IMR-90 (cell line): ENCODE data around the gene AGBL3. TPM values are rescaled to one million over a fixed set of nuclear protein-coding genes. Genes with fewer than 3 reads are reported as not detected.

Experiments used
- ATAC-seq: fragments of 200-7000 bp; cut with Tn5 transposase; 2 replicates; pipeline ENCODE4 v1.9.1; 2020; ENCODE audit warnings: low read depth, mild to moderate bottlenecking, moderate library complexity
- BruUV-seq: library from RNA; stranded (reverse); fragments of 400-500 nt; replicated peaks from 2 replicates; lab custom pipeline; 2021; lab: Mats Ljungman, UMichigan
- CTCF ChIA-PET: fragments of 300-600 bp; formaldehyde crosslinking; extraction: SDS; loops from one replicate; lab custom pipeline; 2021; ENCODE audit warnings: antibody characterized with exemption; lab: Yijun Ruan, JAX
- POLR2A ChIA-PET: fragments of 300-600 bp; sonication (Branson Sonifier 250); formaldehyde crosslinking; loops from one replicate; lab custom pipeline; 2022; ENCODE audit warnings: antibody characterized with exemption; ENCODE audit not compliant: unreplicated experiment; lab: Charles Lee
- DNase-seq: peaks from one replicate; pipeline ENCODE4 v3.0.0; 2013
- H2AFZ ChIP-seq: replicated peaks from 2 replicates; pipeline ENCODE3; 2013; ENCODE audit warnings: low read length, mild to moderate bottlenecking; ENCODE audit not compliant: poor library complexity
- H2AK5ac ChIP-seq: 2 replicates; pipeline ENCODE4 v1.6.1; 2013; ENCODE audit warnings: low read depth, low read length, inconsistent platforms
- H2AK9ac ChIP-seq: replicated peaks from 2 replicates; pipeline ENCODE3; 2013; ENCODE audit warnings: mild to moderate bottlenecking, low read depth, low read length, moderate library complexity; ENCODE audit not compliant: poor library complexity
- H2BK120ac ChIP-seq: 2 replicates; pipeline ENCODE4 v1.6.1; 2013; ENCODE audit warnings: low read depth, low read length, inconsistent platforms
- H2BK15ac ChIP-seq: 3 replicates; pipeline ENCODE4 v1.6.1; 2013; ENCODE audit warnings: low read depth, low read length, inconsistent platforms
- H2BK20ac ChIP-seq: 2 replicates; pipeline ENCODE4 v1.6.1; 2013; ENCODE audit warnings: low read depth, mild to moderate bottlenecking, inconsistent platforms, low read length, moderate library complexity
- H2BK5ac ChIP-seq: 2 replicates; pipeline ENCODE4 v1.6.1; 2013; ENCODE audit warnings: mild to moderate bottlenecking, low read depth, low read length, inconsistent platforms; ENCODE audit not compliant: poor library complexity, severe bottlenecking
- H3K14ac ChIP-seq: replicated peaks from 2 replicates; pipeline ENCODE4 v1.6.1; 2013; ENCODE audit warnings: low read depth, low read length, inconsistent platforms
- H3K18ac ChIP-seq: 2 replicates; pipeline ENCODE4 v1.6.1; 2013; ENCODE audit warnings: low read depth, low read length, control low read depth
- H3K23ac ChIP-seq: 2 replicates; pipeline ENCODE4 v1.6.1; 2013; ENCODE audit warnings: low read depth, low read length, inconsistent platforms
- H3K27ac ChIP-seq: 2 replicates; pipeline ENCODE4 v1.5.1; 2013; ENCODE audit warnings: mild to moderate bottlenecking, control low read depth, low read length; ENCODE audit not compliant: insufficient read depth
- H3K27me3 ChIP-seq: 2 replicates; pipeline ENCODE4 v1.6.1; 2013; ENCODE audit warnings: low read length; ENCODE audit not compliant: control insufficient read depth, insufficient read depth
- H3K36me3 ChIP-seq: 2 replicates; pipeline ENCODE4 v1.6.1; 2013; ENCODE audit warnings: low read length, mixed read lengths; ENCODE audit not compliant: control insufficient read depth, insufficient read depth
- H3K4ac ChIP-seq: 2 replicates; pipeline ENCODE4 v1.6.1; 2013; ENCODE audit warnings: low read depth, low read length, inconsistent platforms
- H3K4me1 ChIP-seq: 2 replicates; pipeline ENCODE4 v1.6.1; 2013; ENCODE audit warnings: low read length, mixed read lengths; ENCODE audit not compliant: control insufficient read depth, insufficient read depth
- H3K4me2 ChIP-seq: 2 replicates; pipeline ENCODE4 v1.6.1; 2013; ENCODE audit warnings: low read depth, mild to moderate bottlenecking, control low read depth, low read length, moderate library complexity
- H3K4me3 ChIP-seq: 2 replicates; pipeline ENCODE4 v1.5.1; 2013; ENCODE audit warnings: low read depth, mild to moderate bottlenecking, control low read depth, low read length, moderate library complexity; ENCODE audit not compliant: insufficient read depth
- H3K56ac ChIP-seq: 2 replicates; pipeline ENCODE4 v1.6.1; 2013; ENCODE audit warnings: low read length, inconsistent platforms; ENCODE audit not compliant: insufficient read depth; ENCODE audit errors: extremely low read depth
- H3K79me1 ChIP-seq, 2 experiments: 2 replicates each; pipeline ENCODE4 v1.6.1; 2013; ENCODE audit warnings: low read length in 2 of 2, inconsistent platforms in 1 of 2, low read depth in 1 of 2
- H3K9ac ChIP-seq: 2 replicates; pipeline ENCODE4 v1.6.1; 2013; ENCODE audit warnings: low read depth, low read length, control low read depth
- H3K9me1 ChIP-seq: 2 replicates; pipeline ENCODE4 v1.6.1; 2013; ENCODE audit warnings: low read length, inconsistent platforms; ENCODE audit not compliant: insufficient read depth
- H3K9me3 ChIP-seq: 2 replicates; pipeline ENCODE4 v1.6.1; 2013; ENCODE audit warnings: low read length; ENCODE audit not compliant: control insufficient read depth, insufficient read depth
- H4K20me1 ChIP-seq: 2 replicates; pipeline ENCODE4 v1.6.1; 2013; ENCODE audit warnings: low read length, inconsistent platforms; ENCODE audit not compliant: insufficient read depth
- H4K5ac ChIP-seq: 2 replicates; pipeline ENCODE4 v1.6.1; 2013; ENCODE audit warnings: mild to moderate bottlenecking, low read depth, low read length, control low read depth
- H4K8ac ChIP-seq, 2 experiments: 2 replicates each; pipeline ENCODE4 v1.6.1; 2013; ENCODE audit warnings: low read depth in 2 of 2, low read length in 2 of 2, control low read depth in 1 of 2, inconsistent platforms in 1 of 2
- H4K91ac ChIP-seq: 2 replicates; pipeline ENCODE4 v1.6.1; 2013; ENCODE audit warnings: low read depth, low read length, inconsistent platforms; ENCODE audit not compliant: insufficient read depth
- BHLHE40 ChIP-seq: fragments of 150-350 bp; IDR thresholded peaks from 2 replicates; pipeline ENCODE4 v1.6.1; 2016; ENCODE audit warnings: mild to moderate bottlenecking, low read depth, low read length
- CEBPB ChIP-seq: IDR thresholded peaks from 2 replicates; pipeline ENCODE4 v1.6.1; 2012; ENCODE audit warnings: low read depth, low read length, improper control_type of control experiment
- CHD1 ChIP-seq: IDR thresholded peaks from 2 replicates; pipeline ENCODE4 v1.6.1; 2012; ENCODE audit warnings: low read depth, low read length, improper control_type of control experiment
- CTCF ChIP-seq: conservative IDR thresholded peaks from 2 replicates; pipeline ENCODE4 v1.5.1; 2012; ENCODE audit warnings: mild to moderate bottlenecking, low read depth, low read length, improper control_type of control experiment
- FOS ChIP-seq: fragments of 150-350 bp; IDR thresholded peaks from 2 replicates; pipeline ENCODE4 v1.6.1; 2016; ENCODE audit warnings: low read depth, low read length
- MAFK ChIP-seq: IDR thresholded peaks from 2 replicates; pipeline ENCODE4 v1.6.1; 2012; ENCODE audit warnings: low read depth, low read length, improper control_type of control experiment
- MAZ ChIP-seq: IDR thresholded peaks from 2 replicates; pipeline ENCODE4 v1.6.1; 2012; ENCODE audit warnings: low read depth, mild to moderate bottlenecking, low read length, improper control_type of control experiment, moderate library complexity, borderline replicate concordance
- MXI1 ChIP-seq: IDR thresholded peaks from 2 replicates; pipeline ENCODE4 v1.6.1; 2012; ENCODE audit warnings: low read depth, mild to moderate bottlenecking, low read length, moderate library complexity, borderline replicate concordance
- NFE2L2 ChIP-seq: fragments of 150-350 bp; IDR thresholded peaks from 2 replicates; pipeline ENCODE4 v1.6.1; 2016; ENCODE audit warnings: low read depth, mild to moderate bottlenecking, low read length
- POLR2A ChIP-seq: IDR thresholded peaks from 2 replicates; pipeline ENCODE4 v1.6.1; 2012; ENCODE audit warnings: mild to moderate bottlenecking, low read depth, low read length
- RAD21 ChIP-seq: IDR thresholded peaks from 2 replicates; pipeline ENCODE4 v1.6.1; 2012; ENCODE audit warnings: low read length, improper control_type of control experiment
- RCOR1 ChIP-seq: IDR thresholded peaks from 2 replicates; pipeline ENCODE4 v1.6.1; 2012; ENCODE audit warnings: mild to moderate bottlenecking, low read length, improper control_type of control experiment; ENCODE audit not compliant: insufficient replicate concordance
- RFX5 ChIP-seq: IDR thresholded peaks from 2 replicates; pipeline ENCODE4 v1.8.0; 2012; ENCODE audit warnings: low read depth, mild to moderate bottlenecking, low read length, moderate library complexity
- SMC3 ChIP-seq: fragments of 150-350 bp; IDR thresholded peaks from 2 replicates; pipeline ENCODE4 v1.6.1; 2016; ENCODE audit warnings: low read depth, mild to moderate bottlenecking, antibody characterized with exemption, low read length, moderate library complexity
- USF2 ChIP-seq: fragments of 150-350 bp; IDR thresholded peaks from 2 replicates; pipeline ENCODE4 v1.6.1; 2017; ENCODE audit warnings: mild to moderate bottlenecking, antibody characterized with exemption, low read length, low read depth
- WGBS, 2 experiments: methylation state at CpG; one replicate each; pipeline versions ENCODE4 v1.1.5 to v1.1.7; 2013; ENCODE audit warnings: missing lambda C conversion rate in 2 of 2; ENCODE audit not compliant: insufficient read length in 1 of 2; ENCODE audit errors: extremely low coverage in 2 of 2; 5-methylcytosine and 5-hydroxymethylcytosine counted together
- dilution Hi-C: fragments of 300-500 bp; cut with HindIII; formaldehyde crosslinking; loops from one replicate; pipeline ENCODE4 v1.14.3; 2018; ENCODE audit warnings: low sequenced_read_pairs; ENCODE audit not compliant: unreplicated experiment
- in situ Hi-C: fragments of 300-500 bp; cut with MboI; formaldehyde crosslinking; loops from 3 replicates; pipeline ENCODE4 v1.14.3; 2019; ENCODE audit warnings: low sequenced_read_pairs, inconsistent platforms, mixed read lengths
- intact Hi-C: fragments of 100-400 bp; cut with micrococcal nuclease; formaldehyde crosslinking; loops from 2 replicates; pipeline ENCODE4 v1.10.0; 2022
- polyA plus RNA-seq, 3 experiments: library from polyadenylated mRNA; depleted of rRNA; stranded (reverse); fragments of >200 nt; gene quantifications; 2 replicates each; pipeline ENCODE4 v1.2.3, GENCODE V29; 2012; ENCODE audit warnings: low replicate concordance in 1 of 3
- total RNA-seq: library from RNA; depleted of rRNA; stranded (reverse); fragments of >200 nt; gene quantifications from 2 replicates; pipeline ENCODE4 v1.2.3, GENCODE V29; 2012

AGBL3 gene
- total and polyA plus RNA-seq, 2 of the 4 experiments (the other 2 are of a cell fraction), result 0.18 to 0.65 TPM

DNA sequence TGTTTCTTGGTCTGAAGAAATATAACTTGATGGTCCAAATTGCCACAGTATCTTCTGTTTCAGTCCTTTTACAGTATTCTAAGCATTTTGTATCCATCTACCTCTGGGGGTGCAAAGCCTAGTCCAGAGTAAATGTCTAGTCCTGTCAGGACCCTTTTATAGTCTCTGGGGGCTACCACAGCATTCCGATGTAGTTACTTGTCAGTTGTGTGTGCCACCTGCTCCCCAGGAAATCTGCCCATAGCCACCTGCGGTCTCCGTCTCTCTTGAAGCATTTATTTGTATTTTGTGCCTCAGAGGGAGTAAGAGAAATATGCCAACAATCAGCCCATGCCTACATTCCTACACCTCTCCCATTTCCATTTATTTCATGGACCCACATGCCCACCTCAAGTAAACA is 12.8 kb downstream of the AGBL3 start:
- ChIA-PET POLR2A (no interaction called here), CTCF (no interaction called here)
- Histone ChIP-seq H3K4me3 (no peak overlapping the region), H2BK20ac (no peak overlapping the region), H4K91ac (no peak overlapping the region), H3K9me3 (no peaks in the 10 kb centered on the region), H3K79me1 (no peaks in the 10 kb centered on the region), H3K36me3 (peaks cover 2% of the 10 kb centered on the region; the same call in 1 of the 2 replicates), H3K14ac (no peak overlapping the region), H3K27me3 (no peaks in the 10 kb centered on the region; the same call in 1 of the 2 replicates), H3K56ac (no peak overlapping the region), H4K8ac (no peak overlapping the region), H3K18ac (no peak overlapping the region), H3K4me2 (no peak overlapping the region), H3K4ac (no peak overlapping the region), H3K9ac (no peak overlapping the region), H2BK120ac (no peak overlapping the region), H2BK5ac (no peak overlapping the region), H2AK5ac (no peak overlapping the region), H3K4me1 (no peaks in the 10 kb centered on the region; the same call in 1 of the 2 replicates), H3K23ac (no peak overlapping the region), H4K5ac (no peak overlapping the region), H2AK9ac (no peak overlapping the region), H3K27ac (no peak overlapping the region), H3K9me1 (no peaks in the 10 kb centered on the region; the same call in 1 of the 2 replicates), H2BK15ac (no peak overlapping the region), H4K20me1 (no peaks in the 10 kb centered on the region), H2AFZ (no peak overlapping the region)
- ATAC-seq (no peak), DNase-seq (no peak)
- BruUV-seq, result no TSS peak
- TF ChIP-seq RAD21, result no peak
- TF ChIP-seq CTCF, result no peak
- TF ChIP-seq USF2, result no peak
- TF ChIP-seq RCOR1, result no peak
- no peak for TF ChIP-seq POLR2A
- no peak for TF ChIP-seq CEBPB
- no peak for TF ChIP-seq MAFK
- TF ChIP-seq BHLHE40, result no peak
- TF ChIP-seq MXI1, result no peak
- no peak for TF ChIP-seq MAZ
- TF ChIP-seq NFE2L2, result no peak
- no peak for TF ChIP-seq FOS
- TF ChIP-seq RFX5, result no peak
- no peak for TF ChIP-seq CHD1
- no peak for TF ChIP-seq SMC3
- in situ Hi-C loops, result no loop called here
- intact Hi-C loops, result no loop called here
- dilution Hi-C loops, result no loop called here
- WGBS, 2 experiments, result 80% methylated on average over 1 of the region's 3 CpGs; no CpG with 5 or more reads in 1 of the 2 experiments
